CD4-positive, alpha-beta T cell treated with Interferon alpha-2 for 1 hour (primary cell): ENCODE results near the gene CISD3.

Experiments
- DNase-seq, 2 donors: peaks; one replicate each; pipeline ENCODE4 v3.0.0-alpha.2; 2020 to 2022

The CISD3 gene

DNA sequence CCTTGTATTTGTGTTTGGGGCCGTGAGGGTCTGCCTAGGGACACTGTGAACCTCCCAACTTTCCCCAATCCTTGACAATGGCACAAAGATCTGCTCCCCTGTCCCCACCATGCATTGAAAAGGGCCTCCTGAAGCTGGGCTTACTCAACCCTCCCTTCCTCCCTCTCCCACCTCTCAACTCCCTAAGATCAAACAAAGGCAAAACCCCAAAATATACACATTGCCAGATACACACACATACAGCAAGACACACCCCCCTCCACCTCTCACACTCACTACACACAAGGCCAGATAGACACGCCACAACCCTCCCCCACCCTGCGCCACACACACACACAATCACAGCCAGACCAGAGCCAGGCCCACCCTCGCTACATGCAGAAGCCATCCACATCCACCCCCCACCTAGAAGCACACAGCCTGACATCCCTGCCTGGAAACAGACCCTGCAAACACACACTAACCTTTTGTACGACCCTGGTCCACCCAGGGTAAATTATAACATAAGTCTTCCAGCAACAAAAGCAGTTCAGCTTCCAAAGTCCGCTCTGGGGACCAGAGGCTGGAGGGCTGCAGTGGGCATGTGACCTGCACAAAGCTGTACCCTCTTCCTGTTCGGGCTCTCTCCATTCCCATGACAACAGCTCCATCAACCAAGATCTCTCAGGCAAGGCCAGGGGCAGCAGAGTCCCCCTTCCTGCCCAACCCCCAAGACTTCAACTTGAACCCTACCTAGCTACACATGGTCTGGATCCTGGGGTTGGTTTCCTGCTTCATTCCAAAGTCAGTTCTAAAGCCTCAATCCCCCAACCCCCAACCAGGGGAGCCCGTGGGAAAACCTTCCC lies 16.1 kb downstream of the CISD3 start:
- DNase-seq: no peak

DNA sequence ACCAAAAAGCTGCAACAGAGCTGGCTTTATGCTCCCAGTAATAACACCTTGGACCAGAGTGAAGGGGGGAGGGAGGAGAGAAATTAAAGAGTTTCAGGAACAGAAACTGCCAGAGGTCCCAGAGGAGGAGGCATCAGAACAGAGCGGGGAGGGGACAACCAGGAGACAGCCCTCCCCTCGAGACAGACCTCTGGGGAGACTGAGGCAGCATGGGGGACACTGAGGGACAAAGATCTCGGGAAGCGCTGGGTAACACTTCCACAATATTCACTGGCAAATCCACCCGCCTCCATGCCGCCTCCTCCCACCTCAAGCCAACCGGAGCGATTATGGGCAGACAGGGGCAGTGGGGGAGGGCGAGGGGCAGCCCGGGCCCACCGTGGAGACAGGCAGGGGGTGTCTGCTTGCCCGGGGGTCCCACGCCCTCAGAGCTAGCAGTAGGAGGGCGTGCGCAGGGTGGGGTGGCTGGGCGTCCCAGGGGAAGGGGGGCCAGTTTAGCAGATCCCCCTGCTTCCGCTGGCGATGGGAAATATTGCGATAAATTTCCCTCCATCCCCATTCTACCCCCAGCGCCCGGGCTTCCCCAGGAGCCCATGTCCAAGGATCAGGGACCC lies 16.8 kb downstream of the CISD3 start:
- no peak for DNase-seq

DNA sequence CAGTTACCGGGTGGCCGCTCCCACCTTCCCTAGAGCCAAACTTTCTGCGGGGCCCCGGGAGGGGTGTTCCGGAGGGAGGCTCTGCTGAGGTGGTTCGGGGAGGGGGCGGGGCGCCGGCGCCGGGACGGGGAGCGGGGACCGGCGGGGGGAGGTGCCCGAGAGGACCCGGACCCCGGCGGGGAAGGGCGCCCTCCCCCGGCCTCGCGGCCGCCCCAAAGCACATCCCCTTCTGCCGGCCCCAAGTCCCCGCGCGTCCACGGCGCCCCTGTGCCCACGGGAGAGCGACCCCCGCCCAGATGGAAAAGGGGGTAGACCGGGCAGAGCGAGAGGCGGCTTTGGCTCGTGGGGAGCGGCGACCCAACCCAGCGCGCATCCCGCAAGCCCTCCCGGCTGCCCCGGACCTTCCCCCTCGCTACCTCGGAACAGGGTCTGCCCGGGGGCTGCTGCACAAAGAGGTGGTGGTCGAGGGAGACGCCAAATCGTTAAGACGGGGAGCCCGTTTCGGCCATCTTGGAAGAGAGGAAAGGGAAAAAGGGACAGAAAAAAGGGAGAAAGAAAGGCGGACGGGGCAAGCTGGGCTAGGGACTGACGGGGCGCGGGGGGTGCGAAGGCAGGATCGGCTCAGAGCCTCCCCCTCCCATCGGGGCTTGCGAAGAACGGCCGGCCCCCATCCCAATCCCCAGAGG lies 17.5 kb downstream of the CISD3 start:
- DNase-seq: no peak

DNA sequence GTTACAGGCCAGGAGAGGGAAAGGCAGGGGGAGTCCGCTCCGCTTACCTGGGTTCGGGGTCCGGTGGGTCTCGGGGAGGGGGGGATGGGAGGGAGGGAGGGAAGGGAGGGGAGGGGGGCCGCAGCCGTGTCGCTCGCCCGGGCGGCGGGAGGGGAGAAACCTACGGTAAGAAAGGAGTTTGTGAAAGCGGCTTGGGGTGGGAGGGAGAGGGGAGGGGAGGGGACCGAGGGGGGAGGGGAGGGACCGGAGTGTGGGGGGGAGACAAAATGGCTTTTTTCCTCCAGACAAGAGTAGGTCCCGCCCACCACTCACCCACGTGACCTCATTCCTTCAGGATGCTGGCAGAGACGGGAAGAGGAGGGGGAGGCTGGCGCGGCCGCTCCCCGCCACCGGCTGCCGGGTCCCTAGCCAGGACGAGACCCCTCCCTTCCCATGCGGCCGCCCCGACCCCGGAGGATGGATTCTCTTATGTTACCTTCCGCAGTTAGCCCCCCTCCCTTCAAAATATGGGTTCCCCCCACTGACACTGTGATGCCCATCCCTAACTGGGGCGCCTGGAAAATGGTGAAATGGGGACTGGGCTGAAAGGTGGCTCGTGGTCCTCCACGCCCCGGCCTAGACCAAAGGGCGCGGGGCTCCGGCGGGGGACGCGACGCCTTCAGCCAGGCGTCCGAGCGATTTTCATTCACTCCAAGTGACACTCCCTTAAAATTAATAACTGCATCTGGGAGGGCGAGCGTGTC lies 18.2 kb downstream of the CISD3 start, which contains the start of gene PCGF2:
Gene PCGF2 (minus strand): TSS at position 188 of the 743 bp plus-strand sequence. CDS start 7,934 bp downstream, outside the sequence.
- no peak for DNase-seq

DNA sequence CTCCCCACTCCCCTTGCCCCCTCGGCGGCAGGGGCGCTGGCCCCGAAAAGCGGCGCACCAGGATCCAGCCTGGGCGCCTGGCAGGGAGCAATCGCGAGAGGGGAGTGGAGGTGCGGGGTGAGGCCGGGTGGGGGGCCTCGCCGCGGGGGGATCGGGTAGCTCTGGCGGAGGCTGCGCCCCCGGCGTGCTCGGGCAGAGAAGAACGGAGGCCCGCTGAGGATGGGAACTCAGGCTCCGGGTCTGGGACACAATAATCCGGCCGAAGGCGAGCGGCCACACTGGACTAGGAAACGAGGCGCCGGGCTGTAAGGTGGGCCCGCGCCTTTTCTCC lies 18.7 kb downstream of the CISD3 start:
- DNase-seq: no peak

DNA sequence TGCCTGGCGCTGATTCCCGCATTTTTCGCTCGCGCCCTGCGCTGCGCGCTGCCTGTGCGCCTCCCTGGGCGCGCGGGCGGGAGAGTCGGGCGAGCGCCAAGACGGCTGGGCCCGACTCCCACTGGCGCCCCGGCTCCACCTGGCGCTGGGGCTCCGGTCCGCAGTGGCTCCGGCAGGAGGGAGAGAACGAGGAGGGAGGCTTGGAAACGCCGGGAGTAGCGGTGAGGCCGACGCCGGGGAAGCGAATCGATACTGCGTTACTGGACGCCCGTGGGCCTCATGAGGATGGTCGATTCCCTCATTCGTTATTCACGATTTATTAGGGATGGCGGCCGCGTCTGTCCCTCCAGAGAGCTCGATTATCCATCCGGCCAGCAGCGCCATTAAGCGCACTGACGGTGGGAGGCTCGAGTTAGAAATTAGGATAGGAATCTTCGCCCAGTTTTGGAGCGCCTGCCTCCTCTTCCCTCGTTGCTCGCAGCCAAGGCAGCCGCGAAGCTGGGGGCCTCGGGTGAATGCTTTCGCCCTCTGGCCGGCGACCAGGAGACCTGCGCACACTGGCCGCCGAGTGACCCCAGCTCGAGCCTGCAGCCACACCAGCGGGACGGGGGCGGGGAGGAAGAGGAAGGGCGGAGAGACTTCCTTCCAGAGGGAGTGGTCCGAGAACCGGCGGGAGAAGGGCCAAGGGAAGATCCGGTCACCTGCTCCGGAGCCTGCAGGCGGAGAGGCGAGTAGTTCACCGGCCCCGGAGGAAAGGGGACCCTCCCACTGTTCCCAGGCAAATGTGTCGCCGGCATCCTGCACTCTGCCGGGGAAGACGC lies 19.3 kb downstream of the CISD3 start:
- no peak for DNase-seq

DNA sequence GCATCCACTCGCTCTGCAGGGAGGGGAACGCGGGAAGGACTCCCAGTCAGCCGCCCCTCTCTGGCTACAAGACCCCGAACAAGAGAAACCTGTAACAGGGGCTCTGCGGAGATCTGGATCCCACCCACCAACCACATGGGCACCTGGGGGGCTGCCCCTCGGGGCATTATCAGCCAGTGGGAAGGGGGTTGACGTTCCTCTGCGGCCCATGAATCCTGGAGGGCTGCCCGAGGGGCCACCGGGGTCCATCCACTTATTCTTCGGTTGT lies 19.8 kb downstream of the CISD3 start:
- no peak for DNase-seq

DNA sequence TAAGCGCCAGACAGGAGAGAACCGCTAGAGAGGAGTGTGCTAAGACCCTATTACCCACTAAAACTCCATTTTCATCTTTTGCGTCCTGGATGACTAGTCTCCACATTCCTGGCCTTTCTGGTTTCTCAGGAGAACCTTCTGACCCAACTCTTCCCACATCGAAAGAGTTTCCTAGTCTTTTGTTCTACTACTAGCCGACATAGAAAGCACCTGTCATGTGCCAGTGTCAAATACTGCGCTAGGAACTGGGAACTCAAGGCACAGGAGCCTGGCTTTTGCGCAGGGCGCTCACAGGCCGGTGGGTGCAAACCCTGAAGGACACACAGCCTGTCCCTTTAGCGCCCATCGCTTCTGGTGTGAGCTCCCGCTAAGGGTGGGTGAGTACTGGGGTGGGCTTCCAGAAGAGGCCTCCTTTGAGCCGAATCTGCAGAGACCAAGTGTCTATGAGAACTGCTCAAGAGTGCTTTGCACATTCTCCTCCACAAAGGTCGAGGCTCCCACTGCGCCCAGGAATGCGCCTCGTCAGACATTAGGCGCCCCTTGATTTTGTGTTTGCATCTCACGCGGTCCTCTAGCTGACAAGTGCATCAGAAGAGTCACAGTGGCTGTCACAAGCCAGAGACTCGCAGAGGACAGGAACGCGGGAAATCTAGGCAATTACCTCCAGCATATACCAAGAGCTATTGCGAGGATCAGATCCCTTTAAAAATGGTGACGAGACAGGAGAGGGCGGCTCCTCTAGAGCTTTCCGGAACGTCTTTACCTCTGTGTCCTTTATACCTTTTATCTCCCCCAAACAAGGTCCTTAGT lies 20.4 kb downstream of the CISD3 start:
- no peak for DNase-seq

DNA sequence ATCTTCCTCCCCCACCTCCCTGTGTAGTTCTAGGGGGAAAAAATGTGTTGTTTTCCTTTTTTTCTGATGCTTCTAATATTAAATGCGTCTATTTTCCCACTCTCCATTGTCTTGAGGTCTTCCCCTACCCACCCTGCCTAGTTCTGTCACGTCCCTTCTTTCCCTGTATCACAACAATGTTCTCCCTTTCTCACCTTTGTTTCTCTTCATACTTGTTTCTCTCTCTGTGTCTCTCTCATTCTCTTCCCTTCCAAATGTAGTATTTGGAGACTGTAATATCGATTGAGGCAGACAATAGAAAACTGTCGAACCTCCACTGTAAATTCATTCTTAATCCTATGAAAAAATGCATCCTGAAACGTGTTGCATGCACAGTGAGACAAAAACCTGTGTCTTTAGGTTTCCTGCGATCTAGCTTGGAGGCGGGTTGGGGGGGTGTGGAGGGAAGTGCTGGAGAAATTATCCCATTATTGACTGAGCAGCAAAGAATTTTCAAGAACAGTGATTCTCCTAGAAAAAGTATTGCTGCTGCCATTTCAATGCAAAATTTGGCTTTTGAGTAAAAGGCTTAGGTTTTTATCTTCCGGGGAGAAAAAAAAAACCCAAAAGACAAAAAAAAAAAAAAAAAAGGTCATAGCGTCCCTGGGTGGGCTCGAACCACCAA lies 21.1 kb downstream of the CISD3 start:
- DNase-seq: no peak

DNA sequence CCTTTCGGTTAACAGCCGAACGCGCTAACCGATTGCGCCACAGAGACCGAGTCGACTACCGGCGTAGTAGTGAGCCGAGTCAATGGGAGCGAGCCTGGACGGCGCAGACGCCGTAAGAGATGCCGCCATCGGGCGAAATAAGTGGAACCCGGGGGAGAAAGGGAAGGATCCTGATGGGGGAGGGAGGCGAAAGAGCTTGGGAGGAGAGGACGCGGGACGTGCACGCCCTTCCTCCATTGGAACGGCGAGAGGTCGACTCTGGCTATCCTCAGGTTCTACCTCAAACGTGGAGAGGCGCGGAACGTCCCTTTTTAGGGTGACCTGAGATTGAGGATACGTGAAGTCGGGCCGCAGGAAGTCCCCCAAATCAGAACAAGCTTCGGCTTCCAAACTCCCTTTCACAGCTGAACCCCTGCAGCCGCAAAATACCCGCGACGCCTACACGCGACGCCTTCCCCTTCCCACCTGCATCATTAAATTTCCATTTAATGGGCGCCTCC lies 21.7 kb downstream of the CISD3 start:
- DNase-seq: peak; percentile 82 to 87

DNA sequence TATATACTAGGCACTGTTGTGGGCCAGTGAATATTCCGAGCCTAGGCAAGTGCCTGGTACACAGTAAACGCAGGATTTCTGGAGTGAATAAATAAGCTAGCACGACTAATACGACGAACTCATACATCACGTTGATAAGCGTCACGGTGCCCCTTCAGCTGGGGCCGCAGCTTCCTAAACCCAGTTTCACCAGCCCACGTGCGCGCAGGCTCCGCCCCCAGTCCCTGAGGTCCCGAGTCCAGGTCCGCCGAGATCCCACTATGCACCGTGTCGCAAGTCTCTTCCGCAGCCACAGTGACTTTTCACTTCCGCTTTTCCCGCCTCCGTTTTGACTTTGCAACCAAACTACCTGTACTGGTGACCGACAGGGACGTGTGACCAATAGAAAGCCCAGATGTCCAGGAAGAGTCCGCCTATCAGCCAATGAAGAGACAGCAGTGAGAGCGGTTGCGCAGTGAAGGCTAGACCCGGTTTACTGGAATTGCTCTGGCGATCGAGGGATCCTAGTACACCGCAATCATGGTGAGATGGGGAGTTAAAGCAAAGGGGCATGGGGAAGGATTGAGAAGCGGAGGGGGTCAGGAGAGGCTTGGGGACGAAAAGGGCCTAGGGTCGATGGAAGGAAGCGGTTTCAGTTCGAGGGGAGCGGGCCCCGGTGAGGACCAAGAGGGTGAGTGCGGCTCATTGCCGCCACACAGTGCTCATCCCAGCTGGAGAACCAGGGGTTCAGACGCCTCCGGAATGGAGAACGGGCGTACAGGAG lies 22.3 kb downstream of the CISD3 start, which contains the start of gene PSMB3:
Gene PSMB3 (plus strand): TSS at position 434 of the 763 bp plus-strand sequence. CDS start 86 bp downstream, at position 520.
- DNase-seq: peak; percentile 99

DNA sequence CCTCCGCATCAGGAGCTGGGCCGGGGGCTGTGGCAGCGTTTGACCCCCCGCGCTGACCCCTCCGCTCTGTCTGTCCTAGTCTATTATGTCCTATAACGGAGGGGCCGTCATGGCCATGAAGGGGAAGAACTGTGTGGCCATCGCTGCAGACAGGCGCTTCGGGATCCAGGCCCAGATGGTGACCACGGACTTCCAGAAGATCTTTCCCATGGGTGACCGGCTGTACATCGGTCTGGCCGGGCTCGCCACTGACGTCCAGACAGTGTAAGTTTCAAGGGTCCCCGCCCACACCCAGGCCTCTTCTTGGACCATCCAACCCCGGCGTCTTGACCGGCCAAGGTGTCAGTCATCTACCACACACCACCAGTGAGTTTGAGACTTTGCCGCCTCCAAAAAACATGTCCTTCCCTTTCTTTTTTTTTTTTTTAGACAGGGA lies 22.9 kb downstream of the CISD3 start:
- no peak for DNase-seq

DNA sequence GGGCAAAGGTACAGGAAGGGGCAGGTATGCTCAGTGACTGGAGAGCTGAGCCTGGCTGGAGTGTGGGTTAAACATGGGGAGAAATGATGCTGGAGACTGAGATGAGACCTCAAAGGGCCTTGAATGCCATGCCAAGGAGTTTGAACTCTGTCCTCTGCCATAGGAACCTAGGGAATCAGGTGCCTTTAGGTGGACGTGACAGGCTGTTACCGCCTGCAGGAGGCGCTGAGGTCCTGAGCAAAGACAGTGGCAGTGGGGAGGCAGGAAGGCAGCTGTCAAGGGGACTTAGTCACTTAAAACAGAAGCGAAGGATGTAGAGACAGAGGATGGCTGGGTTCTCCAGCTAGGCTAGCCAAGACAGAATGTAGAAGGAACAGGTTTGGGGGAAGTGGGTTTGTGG lies 31.5 kb downstream of the CISD3 start:
- peak in 1 of 2 donors; percentile 37 for DNase-seq

DNA sequence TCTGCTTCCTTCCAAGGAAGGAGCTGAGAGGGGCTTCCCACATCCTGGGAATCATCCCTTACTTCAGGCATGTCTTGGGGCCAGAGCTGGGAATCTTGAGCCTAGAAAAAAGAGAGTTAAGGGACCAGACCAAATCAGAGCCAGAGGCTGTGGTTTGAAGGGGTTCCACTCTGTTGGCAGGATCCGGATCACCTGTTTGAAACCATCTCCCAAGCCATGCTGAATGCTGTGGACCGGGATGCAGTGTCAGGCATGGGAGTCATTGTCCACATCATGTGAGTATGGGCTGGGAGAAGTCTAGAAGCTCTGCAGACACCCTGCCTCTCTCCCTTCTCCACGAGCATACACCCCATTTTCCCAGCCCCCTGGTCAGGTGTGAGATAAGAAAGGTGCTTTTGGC lies 32.1 kb downstream of the CISD3 start:
- no peak for DNase-seq

DNA sequence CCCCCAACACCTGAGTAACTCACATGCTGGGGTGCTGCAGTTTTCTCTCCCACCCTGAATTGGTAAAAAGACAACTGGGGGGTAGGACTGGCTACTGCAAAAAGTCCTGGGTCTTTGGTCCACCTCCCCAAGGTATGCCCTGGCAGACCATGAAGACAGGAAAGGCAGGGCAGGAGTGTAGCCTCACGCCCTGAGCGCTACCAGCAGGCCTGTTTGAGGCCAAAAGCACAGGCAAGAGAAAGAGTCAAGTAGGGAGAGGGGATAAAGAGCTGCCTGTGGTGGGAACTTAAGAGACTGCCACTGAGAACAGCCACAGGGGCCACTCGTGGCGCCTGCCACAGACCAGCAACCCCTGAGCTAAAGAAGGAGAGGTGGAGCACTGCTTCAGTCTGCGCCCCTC lies 36.2 kb downstream of the CISD3 start:
- DNase-seq: no peak

DNA sequence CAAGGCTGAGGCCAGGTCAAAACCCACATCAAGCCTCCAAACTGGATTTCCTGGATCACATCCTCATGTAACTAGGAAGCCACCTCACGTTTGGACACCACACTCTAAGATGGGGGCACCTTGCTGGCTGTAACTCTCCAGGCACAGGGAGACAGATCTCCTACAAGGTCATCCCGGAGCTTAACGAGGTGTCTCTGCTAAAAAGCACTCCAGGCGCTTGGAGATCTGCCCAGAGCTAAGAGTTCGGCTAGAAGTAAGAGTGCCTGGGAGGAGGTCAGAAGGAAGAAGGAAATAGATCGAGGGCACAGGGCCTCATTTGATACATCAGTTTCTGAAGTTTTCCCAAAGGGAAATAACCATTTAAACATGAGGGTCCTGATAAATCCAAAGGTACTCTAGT lies 38.3 kb downstream of the CISD3 start:
- no peak for DNase-seq

DNA sequence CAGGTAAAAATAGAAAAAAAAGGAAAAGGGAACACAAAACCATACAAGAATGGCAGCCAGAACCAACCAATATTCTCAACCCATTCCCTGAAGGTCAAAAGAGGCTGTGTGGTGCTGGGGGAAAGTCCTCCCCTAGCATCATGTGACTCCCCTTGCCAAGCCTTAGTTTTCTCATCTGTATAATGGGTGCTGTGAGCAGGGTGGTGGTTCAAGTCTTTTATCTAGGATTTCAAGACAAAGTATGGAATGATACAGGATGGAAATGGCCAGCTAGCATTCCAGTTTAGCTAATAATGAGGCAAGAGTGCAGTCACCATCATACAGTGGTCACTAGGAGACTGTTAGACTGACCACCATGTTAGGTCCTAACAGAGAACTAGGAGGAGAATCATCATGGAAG lies 43.1 kb downstream of the CISD3 start:
- DNase-seq: no peak

DNA sequence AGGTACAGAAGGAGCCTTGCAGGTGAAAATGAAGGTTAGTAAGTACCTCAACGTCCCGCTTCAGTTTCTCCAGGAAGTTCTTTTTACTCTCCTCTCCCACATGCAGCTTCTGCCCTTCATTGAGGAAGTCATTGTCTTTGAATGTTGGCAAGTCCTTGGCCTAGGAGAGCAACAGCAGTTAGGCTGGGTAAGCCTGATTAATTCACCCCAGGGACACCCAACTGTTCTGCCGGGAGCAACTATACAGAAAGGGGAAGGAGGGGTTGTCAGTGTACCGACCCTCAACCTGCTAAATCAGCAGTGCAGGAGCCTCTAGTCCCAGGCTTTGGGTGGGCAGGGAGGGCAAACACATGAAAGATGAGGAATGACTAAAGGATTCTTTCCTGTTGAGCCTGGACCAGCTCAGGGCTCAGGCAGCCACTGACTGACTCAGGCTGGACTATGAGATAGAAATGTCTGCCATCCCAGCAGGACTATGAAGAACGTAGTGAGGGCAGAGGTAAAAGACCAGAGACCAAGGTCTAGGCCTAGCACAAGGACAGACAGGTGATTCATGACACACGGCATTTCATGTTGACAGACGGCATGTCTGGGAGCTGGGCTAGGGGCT lies 47.6 kb downstream of the CISD3 start:
- DNase-seq: no peak

DNA sequence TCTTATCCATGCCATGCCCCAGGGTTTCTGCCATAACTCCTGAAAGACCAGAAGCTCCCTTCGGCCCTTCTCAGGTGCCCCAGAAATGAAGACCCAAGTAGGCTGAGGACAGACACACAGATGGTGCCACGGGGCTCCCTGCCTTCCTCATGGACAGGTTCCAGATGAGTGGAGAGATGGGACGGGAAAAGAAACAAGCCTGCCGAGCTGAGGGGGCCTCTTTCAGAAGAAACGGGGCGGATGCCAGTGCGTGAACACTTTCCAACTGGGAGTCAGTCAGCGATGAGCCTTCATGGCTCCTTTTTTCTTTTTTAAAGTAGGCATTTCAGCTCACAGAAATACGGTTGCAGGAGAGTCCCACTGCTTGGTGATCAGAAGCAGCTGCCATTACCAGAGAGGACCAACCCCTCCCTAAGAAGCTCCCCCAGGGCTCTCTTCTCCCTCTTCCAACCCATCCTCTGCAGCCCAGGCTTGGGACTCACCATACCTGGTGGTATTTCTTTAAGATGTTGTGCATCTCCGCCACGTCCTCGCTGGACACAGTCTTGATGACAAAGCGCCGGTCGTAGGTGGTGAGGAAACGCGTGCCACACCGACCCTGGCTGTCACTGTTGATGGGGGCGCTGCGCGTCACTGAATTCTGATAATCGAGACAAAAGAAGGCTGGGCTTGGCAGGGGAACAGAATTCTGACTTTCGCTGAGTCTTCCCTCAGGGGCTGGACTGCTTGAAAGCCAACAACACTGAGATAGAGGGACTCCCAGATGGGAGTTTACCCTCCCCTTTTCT lies 50.0 kb downstream of the CISD3 start:
- no peak for DNase-seq
